ENCODE results near the gene IFITM1. TPM values are rescaled to one million over a fixed set of nuclear protein-coding genes. Genes with fewer than 3 reads are reported as not detected.
A peak's percentile ranks its signal among the peaks of the same experiment; 100 is the strongest.

Gene IFITM1
- total and polyA plus RNA-seq, 9 of the 15 experiments (the other 6 are each of a cell fraction or from before 2014, with no cell fraction given), result 691 to 5,579 (median 974) TPM

DNA sequence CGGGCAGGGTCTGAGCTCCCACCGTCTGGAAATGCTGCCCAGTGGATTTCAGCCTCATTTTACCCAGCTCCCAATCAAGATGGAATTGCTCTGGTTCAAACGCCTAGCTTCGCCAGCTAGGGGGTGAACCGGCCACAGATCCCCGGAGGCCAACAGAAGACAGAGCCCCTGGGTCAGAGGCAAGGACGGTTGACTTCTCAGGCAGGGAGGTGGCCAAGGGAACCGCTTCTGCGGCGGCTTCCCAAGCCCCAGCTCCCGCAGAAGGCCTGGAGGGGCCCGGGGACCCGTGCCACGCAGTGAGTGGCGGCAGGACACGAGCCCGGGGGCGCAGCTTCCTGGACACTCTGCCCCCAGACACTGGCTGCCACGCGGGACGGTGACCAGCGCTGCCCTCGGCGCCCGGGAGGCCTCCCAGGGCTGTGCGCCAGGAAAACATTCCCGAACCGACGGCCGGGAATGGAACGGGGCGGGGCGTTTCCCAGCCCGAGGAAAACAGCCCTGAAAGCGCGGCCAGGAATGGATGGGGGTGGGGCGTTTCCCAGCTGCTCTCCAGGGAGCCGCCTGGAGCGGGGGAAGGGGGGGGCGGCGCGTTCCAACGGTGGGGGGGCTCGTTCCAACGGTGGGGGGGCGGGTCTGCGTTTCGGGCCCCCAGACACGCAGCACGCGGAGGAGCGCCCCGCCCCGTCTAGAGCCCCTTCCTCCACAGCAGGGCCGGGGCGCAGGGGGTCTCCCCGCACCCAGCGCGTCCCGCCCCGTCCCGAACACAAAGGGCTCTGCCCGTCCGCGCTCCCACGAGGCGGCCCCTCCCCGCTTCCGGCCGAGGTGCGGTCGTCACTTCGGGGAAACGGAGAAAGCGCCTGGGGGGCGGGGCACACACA lies 42.0 kb downstream of the IFITM1 start (continued):
- TF ChIP-seq NR4A1 (CRISPR knock-in tag; IDR thresholded peaks at IDR 0.05) (peak; percentile 94), NR4A1 (tag; IDR thresholded peaks at IDR 0.05) (peak; percentile 98), KLF13 (tag; IDR thresholded peaks at IDR 0.05; ENCODE audit: borderline replicate concordance, low read depth) (no peak), ZBED1 (IDR thresholded peaks at IDR 0.05) (no peak), NR3C1 (CRISPR knock-in tag; IDR thresholded peaks at IDR 0.05) (no peak), LEF1 (IDR thresholded peaks at IDR 0.05) (no peak), CCAR2 (IDR thresholded peaks at IDR 0.05; ENCODE audit: low read depth, low read length) (no peak), ZNF77 (CRISPR knock-in tag; IDR thresholded peaks at IDR 0.05) (no peak), ZNF347 (CRISPR knock-in tag; IDR thresholded peaks at IDR 0.05; ENCODE audit: low read depth) (no peak), ZNF134 (CRISPR knock-in tag; conservative IDR thresholded peaks at IDR 0.05) (no peak), PTBP1 (IDR thresholded peaks at IDR 0.05; ENCODE audit: low read depth, low read length) (no peak), NCOA2 (IDR thresholded peaks at IDR 0.05; ENCODE audit: partially characterized antibody in 2 of 2) (no peak), YBX1 (IDR thresholded peaks at IDR 0.05) (no peak), RFX1 (IDR thresholded peaks at IDR 0.05) (no peak), TCF7 (IDR thresholded peaks at IDR 0.05; ENCODE audit: borderline replicate concordance) (no peak), PHF21A (IDR thresholded peaks at IDR 0.05; ENCODE audit: borderline replicate concordance, low read depth) (no peak), PHB (CRISPR knock-in tag; IDR thresholded peaks at IDR 0.05) (peak; percentile 93), ZNF695 (CRISPR knock-in tag; IDR thresholded peaks at IDR 0.05) (no peak)
- TF ChIP-seq, protein P1, sequence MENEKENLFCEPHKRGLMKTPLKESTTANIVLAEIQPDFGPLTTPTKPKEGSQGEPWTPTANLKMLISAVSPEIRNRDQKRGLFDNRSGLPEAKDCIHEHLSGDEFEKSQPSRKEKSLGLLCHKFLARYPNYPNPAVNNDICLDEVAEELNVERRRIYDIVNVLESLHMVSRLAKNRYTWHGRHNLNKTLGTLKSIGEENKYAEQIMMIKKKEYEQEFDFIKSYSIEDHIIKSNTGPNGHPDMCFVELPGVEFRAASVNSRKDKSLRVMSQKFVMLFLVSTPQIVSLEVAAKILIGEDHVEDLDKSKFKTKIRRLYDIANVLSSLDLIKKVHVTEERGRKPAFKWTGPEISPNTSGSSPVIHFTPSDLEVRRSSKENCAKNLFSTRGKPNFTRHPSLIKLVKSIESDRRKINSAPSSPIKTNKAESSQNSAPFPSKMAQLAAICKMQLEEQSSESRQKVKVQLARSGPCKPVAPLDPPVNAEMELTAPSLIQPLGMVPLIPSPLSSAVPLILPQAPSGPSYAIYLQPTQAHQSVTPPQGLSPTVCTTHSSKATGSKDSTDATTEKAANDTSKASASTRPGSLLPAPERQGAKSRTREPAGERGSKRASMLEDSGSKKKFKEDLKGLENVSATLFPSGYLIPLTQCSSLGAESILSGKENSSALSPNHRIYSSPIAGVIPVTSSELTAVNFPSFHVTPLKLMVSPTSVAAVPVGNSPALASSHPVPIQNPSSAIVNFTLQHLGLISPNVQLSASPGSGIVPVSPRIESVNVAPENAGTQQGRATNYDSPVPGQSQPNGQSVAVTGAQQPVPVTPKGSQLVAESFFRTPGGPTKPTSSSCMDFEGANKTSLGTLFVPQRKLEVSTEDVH (IDR thresholded peaks at IDR 0.05; ENCODE audit: low read depth, partially characterized antibody), result no peak
- TF ChIP-seq, protein P2, sequence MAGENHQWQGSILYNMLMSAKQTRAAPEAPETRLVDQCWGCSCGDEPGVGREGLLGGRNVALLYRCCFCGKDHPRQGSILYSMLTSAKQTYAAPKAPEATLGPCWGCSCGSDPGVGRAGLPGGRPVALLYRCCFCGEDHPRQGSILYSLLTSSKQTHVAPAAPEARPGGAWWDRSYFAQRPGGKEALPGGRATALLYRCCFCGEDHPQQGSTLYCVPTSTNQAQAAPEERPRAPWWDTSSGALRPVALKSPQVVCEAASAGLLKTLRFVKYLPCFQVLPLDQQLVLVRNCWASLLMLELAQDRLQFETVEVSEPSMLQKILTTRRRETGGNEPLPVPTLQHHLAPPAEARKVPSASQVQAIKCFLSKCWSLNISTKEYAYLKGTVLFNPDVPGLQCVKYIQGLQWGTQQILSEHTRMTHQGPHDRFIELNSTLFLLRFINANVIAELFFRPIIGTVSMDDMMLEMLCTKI (IDR thresholded peaks at IDR 0.05; ENCODE audit: partially characterized antibody), result no peak
- TF ChIP-seq, protein P3, sequence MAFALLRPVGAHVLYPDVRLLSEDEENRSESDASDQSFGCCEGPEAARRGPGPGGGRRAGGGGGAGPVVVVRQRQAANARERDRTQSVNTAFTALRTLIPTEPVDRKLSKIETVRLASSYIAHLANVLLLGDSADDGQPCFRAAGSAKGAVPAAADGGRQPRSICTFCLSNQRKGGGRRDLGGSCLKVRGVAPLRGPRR (CRISPR knock-in tag; IDR thresholded peaks at IDR 0.05), result peak; percentile 89
- TF ChIP-seq, protein P4, sequence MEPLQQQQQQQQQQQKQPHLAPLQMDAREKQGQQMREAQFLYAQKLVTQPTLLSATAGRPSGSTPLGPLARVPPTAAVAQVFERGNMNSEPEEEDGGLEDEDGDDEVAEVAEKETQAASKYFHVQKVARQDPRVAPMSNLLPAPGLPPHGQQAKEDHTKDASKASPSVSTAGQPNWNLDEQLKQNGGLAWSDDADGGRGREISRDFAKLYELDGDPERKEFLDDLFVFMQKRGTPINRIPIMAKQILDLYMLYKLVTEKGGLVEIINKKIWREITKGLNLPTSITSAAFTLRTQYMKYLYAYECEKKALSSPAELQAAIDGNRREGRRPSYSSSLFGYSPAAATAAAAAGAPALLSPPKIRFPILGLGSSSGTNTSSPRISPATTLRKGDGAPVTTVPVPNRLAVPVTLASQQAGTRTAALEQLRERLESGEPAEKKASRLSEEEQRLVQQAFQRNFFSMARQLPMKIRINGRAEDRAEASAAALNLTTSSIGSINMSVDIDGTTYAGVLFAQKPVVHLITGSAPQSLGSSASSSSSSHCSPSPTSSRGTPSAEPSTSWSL (CRISPR knock-in tag; IDR thresholded peaks at IDR 0.05; ENCODE audit: borderline replicate concordance), result 0 out of 2 replicates have a peak, but pooled peaks have one; percentile 27
- TF ChIP-seq, protein P5, sequence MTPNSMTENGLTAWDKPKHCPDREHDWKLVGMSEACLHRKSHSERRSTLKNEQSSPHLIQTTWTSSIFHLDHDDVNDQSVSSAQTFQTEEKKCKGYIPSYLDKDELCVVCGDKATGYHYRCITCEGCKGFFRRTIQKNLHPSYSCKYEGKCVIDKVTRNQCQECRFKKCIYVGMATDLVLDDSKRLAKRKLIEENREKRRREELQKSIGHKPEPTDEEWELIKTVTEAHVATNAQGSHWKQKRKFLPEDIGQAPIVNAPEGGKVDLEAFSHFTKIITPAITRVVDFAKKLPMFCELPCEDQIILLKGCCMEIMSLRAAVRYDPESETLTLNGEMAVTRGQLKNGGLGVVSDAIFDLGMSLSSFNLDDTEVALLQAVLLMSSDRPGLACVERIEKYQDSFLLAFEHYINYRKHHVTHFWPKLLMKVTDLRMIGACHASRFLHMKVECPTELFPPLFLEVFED (CRISPR knock-in tag; conservative IDR thresholded peaks at IDR 0.05), result no peak

Measured in K562 (cell line).